GM18951 (cell line): ENCODE data around the gene CCDC66.
"Not testable (repeated sequence)": the region's sequence is repeated elsewhere in the genome, so short reads cannot be mapped to it uniquely, and the experiment has no call there.

Source experiments
- POLR2A ChIP-seq: IDR thresholded peaks from 4 replicates; pipeline ENCODE4 v1.6.1; 2011; ENCODE audit warnings: mild to moderate bottlenecking; ENCODE audit not compliant: insufficient read length, insufficient read depth; ENCODE audit errors: extremely low read depth
- in situ Hi-C: fragments of 300-500 bp; cut with MboI; formaldehyde crosslinking; loops from one replicate; pipeline ENCODE4 v1.12.0; 2022; ENCODE audit warnings: low sequenced_read_pairs, mixed read lengths, inconsistent platforms; ENCODE audit not compliant: unreplicated experiment

Gene CCDC66

GRCh38 chr3:56556908-56557830 is at the start of gene CCDC66:
TSS of gene CCDC66 (plus strand) at chr3:56557175. CDS start at chr3:56557243, 68 bp downstream.
- peak; percentile 89 for TF ChIP-seq POLR2A
- in situ Hi-C loops, result no loop called here

GRCh38 chr3:56519641-56520040 is 37.3 kb upstream of the CCDC66 start:
- TF ChIP-seq POLR2A, result no peak
- in situ Hi-C loops, result no loop called here

GRCh38 chr3:56522374-56522773 is 34.6 kb upstream of the CCDC66 start:
- in situ Hi-C loops, result no loop called here
- no peak for TF ChIP-seq POLR2A

- no peak for TF ChIP-seq POLR2A
- in situ Hi-C loops, result no loop called here
These were observed 31.7 kb upstream of the CCDC66 start for GRCh38 chr3:56525291-56525690.

GRCh38 chr3:56536735-56537134 is 20.2 kb upstream of the CCDC66 start:
- no peak for TF ChIP-seq POLR2A
- in situ Hi-C loops, result no loop called here

GRCh38 chr3:56547486-56547885 is 9.5 kb upstream of the CCDC66 start:
- no peak for TF ChIP-seq POLR2A
- in situ Hi-C loops, result no loop called here

GRCh38 chr3:56557831-56558170 is 826 bp downstream of the CCDC66 start:
- TF ChIP-seq POLR2A, result no peak
- in situ Hi-C loops, result no loop called here

GRCh38 chr3:56573501-56573900 is 16.5 kb downstream of the CCDC66 start:
- in situ Hi-C loops, result no loop called here
- TF ChIP-seq POLR2A, result no peak

GRCh38 chr3:56581941-56582340 is 25.0 kb downstream of the CCDC66 start:
- in situ Hi-C loops, result not testable (repeated sequence)

GRCh38 chr3:56584275-56584674 is 27.3 kb downstream of the CCDC66 start:
- in situ Hi-C loops, result not testable (repeated sequence)

- no peak for TF ChIP-seq POLR2A
- in situ Hi-C loops, result no loop called here
These were observed 33.8 kb downstream of the CCDC66 start for GRCh38 chr3:56590814-56591213.

GRCh38 chr3:56591262-56591661 is 34.3 kb downstream of the CCDC66 start:
- TF ChIP-seq POLR2A, result no peak
- in situ Hi-C loops, result no loop called here

- in situ Hi-C loops, result no loop called here
These were observed 36.6 kb downstream of the CCDC66 start for GRCh38 chr3:56593455-56594158.

More at GRCh38 chr3:56593455-56594158, 36.6 kb downstream of the CCDC66 start:
- TF ChIP-seq POLR2A, result no peak
